H1 (cell line): ENCODE measurements around the gene SND1. TPM values are rescaled to one million over a fixed set of nuclear protein-coding genes. Genes with fewer than 3 reads are reported as not detected.

Experiments used
- CTCF ChIA-PET: fragments of 300-600 bp; sonication (Branson Sonifier 250); formaldehyde crosslinking; loops from one replicate; lab custom pipeline; 2021; ENCODE audit not compliant: partially characterized antibody; lab: Charles Lee
- POLR2A ChIA-PET: fragments of 300-600 bp; sonication (Branson Sonifier 250); formaldehyde crosslinking; loops from one replicate; lab custom pipeline; 2021; ENCODE audit warnings: inconsistent platforms; ENCODE audit not compliant: partially characterized antibody; lab: Charles Lee
- DNase-seq, 2 experiments: peaks; one replicate each; pipeline versions ENCODE4 v3.0.0 to v3.0.0-alpha.2; 2010 to 2022; ENCODE audit warnings: low spot score in 2 of 2, low read depth in 1 of 2, mixed read lengths in 1 of 2
- FAIRE-seq: peaks from 2 replicates; lab custom pipeline; 2011; peaks lifted over from hg19 to GRCh38; lab: Jason Lieb, UNC
- H2AFZ ChIP-seq: 2 replicates; pipeline ENCODE4 v1.8.1; 2012; ENCODE audit warnings: low read length, inconsistent platforms
- H2AK5ac ChIP-seq: 2 replicates; pipeline ENCODE4 v1.6.1; 2013; ENCODE audit warnings: low read depth, low read length
- H2BK120ac ChIP-seq: replicated peaks from 2 replicates; pipeline ENCODE3; 2013; ENCODE audit warnings: low read depth, low read length, inconsistent platforms
- H2BK12ac ChIP-seq: 2 replicates; pipeline ENCODE4 v1.6.1; 2013; ENCODE audit warnings: low read depth, low read length
- H2BK15ac ChIP-seq: 2 replicates; pipeline ENCODE4 v1.6.1; 2013; ENCODE audit warnings: low read length
- H2BK20ac ChIP-seq: 2 replicates; pipeline ENCODE4 v1.6.1; 2013; ENCODE audit warnings: low read length
- H2BK5ac ChIP-seq: 2 replicates; pipeline ENCODE4 v1.6.1; 2013; ENCODE audit warnings: low read depth, low read length
- H3K14ac ChIP-seq: 2 replicates; pipeline ENCODE4 v1.6.1; 2013; ENCODE audit warnings: inconsistent platforms; ENCODE audit not compliant: insufficient read length
- H3K18ac ChIP-seq: 2 replicates; pipeline ENCODE4 v1.6.1; 2013; ENCODE audit warnings: low read length; ENCODE audit errors: extremely low read depth
- H3K23ac ChIP-seq: 2 replicates; pipeline ENCODE4 v1.6.1; 2013; ENCODE audit warnings: inconsistent platforms; ENCODE audit not compliant: insufficient read length
- H3K23me2 ChIP-seq: 2 replicates; pipeline ENCODE4 v1.6.1; 2013; ENCODE audit warnings: low read depth, low read length
- H3K27ac ChIP-seq: 2 replicates; pipeline ENCODE4 v1.6.1; 2011; ENCODE audit warnings: low read depth, low read length, inconsistent platforms
- H3K27me3 ChIP-seq, 4 experiments: replicated peaks in 1 of 4; 1 replicate in 1 of 4; 2 replicates in 3 of 4; pipeline versions ENCODE4 v1.6.1 to v1.8.1; 2011 to 2013; ENCODE audit warnings: low read length in 3 of 4, mild to moderate bottlenecking in 3 of 4, inconsistent platforms in 2 of 4, mixed read lengths in 2 of 4, moderate library complexity in 1 of 4; ENCODE audit not compliant: control insufficient read depth in 3 of 4, insufficient read depth in 3 of 4; ENCODE audit errors: extremely low read depth in 1 of 4
- H3K36me3 ChIP-seq, 4 experiments: 2 replicates each; pipeline versions ENCODE4 v1.6.1 to v1.8.1; 2011 to 2013; ENCODE audit warnings: mild to moderate bottlenecking in 4 of 4, low read length in 3 of 4, moderate library complexity in 2 of 4, control low read depth in 1 of 4, inconsistent platforms in 1 of 4; ENCODE audit not compliant: insufficient read depth in 4 of 4, control insufficient read depth in 2 of 4
- H3K4ac ChIP-seq: replicated peaks from 2 replicates; pipeline ENCODE3; 2013; ENCODE audit warnings: low read length, low read depth, mixed read lengths, inconsistent platforms; ENCODE audit not compliant: insufficient read length
- H3K4me1 ChIP-seq, 4 experiments: replicated peaks in 1 of 4; 1 replicate in 1 of 4; 2 replicates in 3 of 4; pipeline versions ENCODE4 v1.6.1 to v1.8.1; 2011 to 2013; ENCODE audit warnings: low read length in 3 of 4, inconsistent platforms in 2 of 4, mixed read lengths in 1 of 4; ENCODE audit not compliant: insufficient read depth in 4 of 4, control insufficient read depth in 3 of 4
- H3K4me2 ChIP-seq, 2 experiments: 2 replicates each; pipeline versions ENCODE4 v1.6.1 to v1.8.1; 2011 to 2013; ENCODE audit warnings: low read depth in 2 of 2, low read length in 2 of 2, control low read depth in 1 of 2, inconsistent platforms in 1 of 2, mild to moderate bottlenecking in 1 of 2; ENCODE audit not compliant: insufficient read depth in 1 of 2
- H3K4me3 ChIP-seq, 4 experiments: fragments of 200-600, 300-600 bp in 1 of 4; sonication (generic), shearing (Covaris generic), sonication (Bioruptor Twin) in 1 of 4; 2 replicates each; pipeline versions ENCODE4 v1.5.1 to v1.8.1; 2011 to 2016; ENCODE audit warnings: low read length in 4 of 4, low read depth in 3 of 4, control low read depth in 2 of 4, inconsistent platforms in 2 of 4, mild to moderate bottlenecking in 2 of 4, mixed read lengths in 1 of 4, moderate library complexity in 1 of 4; ENCODE audit not compliant: insufficient read depth in 2 of 4; ENCODE audit errors: extremely low read depth in 1 of 4
- H3K56ac ChIP-seq: replicated peaks from 2 replicates; pipeline ENCODE3; 2013; ENCODE audit warnings: low read depth, mild to moderate bottlenecking, mixed read lengths, low read length, inconsistent platforms; ENCODE audit not compliant: insufficient read length
- H3K79me1 ChIP-seq: 2 replicates; pipeline ENCODE4 v1.6.1; 2013; ENCODE audit warnings: low read depth, low read length, control low read depth
- H3K79me2 ChIP-seq, 2 experiments: 2 replicates each; pipeline versions ENCODE4 v1.6.1 to v1.8.1; 2012 to 2013; ENCODE audit warnings: low read length in 2 of 2, mild to moderate bottlenecking in 2 of 2, inconsistent platforms in 1 of 2; ENCODE audit not compliant: insufficient read depth in 2 of 2, control insufficient read depth in 1 of 2
- H3K9ac ChIP-seq, 4 experiments: replicated peaks in 1 of 4; 1 replicate in 1 of 4; 2 replicates in 3 of 4; pipeline versions ENCODE4 v1.6.1 to v1.8.1; 2011 to 2013; ENCODE audit warnings: low read depth in 3 of 4, low read length in 3 of 4, control low read depth in 2 of 4, mild to moderate bottlenecking in 2 of 4, moderate library complexity in 2 of 4, inconsistent platforms in 1 of 4; ENCODE audit errors: extremely low read depth in 1 of 4
- H3K9me3 ChIP-seq, 2 experiments: 2 replicates each; pipeline versions ENCODE4 v1.6.1 to v1.8.1; 2012 to 2013; ENCODE audit warnings: mild to moderate bottlenecking in 2 of 2, moderate library complexity in 2 of 2, control low read depth in 1 of 2, inconsistent platforms in 1 of 2, low read depth in 1 of 2, low read length in 1 of 2, mixed read lengths in 1 of 2; ENCODE audit not compliant: insufficient read depth in 2 of 2
- H4K20me1 ChIP-seq, 2 experiments: replicated peaks in 1 of 2; 2 replicates each; pipeline versions ENCODE3 to v1.8.1; 2011 to 2013; ENCODE audit warnings: inconsistent platforms in 2 of 2, low read length in 2 of 2, mild to moderate bottlenecking in 1 of 2; ENCODE audit not compliant: insufficient read depth in 2 of 2, control insufficient read depth in 1 of 2
- H4K5ac ChIP-seq: 2 replicates; pipeline ENCODE4 v1.6.1; 2013; ENCODE audit warnings: low read length, low read depth, mixed read lengths, inconsistent platforms; ENCODE audit not compliant: insufficient read length
- H4K8ac ChIP-seq: 2 replicates; pipeline ENCODE4 v1.8.0; 2013; ENCODE audit warnings: mild to moderate bottlenecking, moderate library complexity, low read length, inconsistent platforms; ENCODE audit not compliant: insufficient read depth; ENCODE audit errors: extremely low read depth
- H4K91ac ChIP-seq: replicated peaks from 2 replicates; pipeline ENCODE3; 2013; ENCODE audit warnings: low read length, mixed read lengths, inconsistent platforms; ENCODE audit not compliant: insufficient read length
- CTBP2 ChIP-seq: IDR thresholded peaks from 2 replicates; pipeline ENCODE4 v1.7.0; 2011; ENCODE audit warnings: borderline replicate concordance, mild to moderate bottlenecking, moderate library complexity, mixed read lengths, low read length; ENCODE audit not compliant: insufficient read depth, insufficient read length
- CTCF ChIP-seq, 3 experiments: IDR thresholded peaks; 1 replicate in 2 of 3; 2 replicates in 1 of 3; pipeline versions ENCODE4 v1.5.1 to v1.6.1; 2011; ENCODE audit warnings: low read length in 3 of 3, mild to moderate bottlenecking in 3 of 3, inconsistent platforms in 2 of 3, low read depth in 1 of 3, moderate library complexity in 1 of 3; ENCODE audit not compliant: insufficient read depth in 1 of 3; ENCODE audit errors: control extremely low read depth in 1 of 3
- MAFK ChIP-seq: IDR thresholded peaks from 2 replicates; pipeline ENCODE4 v1.6.1; 2012; ENCODE audit warnings: low read depth, mild to moderate bottlenecking, improper control_type of control experiment, low read length
- MAX ChIP-seq: IDR thresholded peaks from 2 replicates; pipeline ENCODE4 v1.6.1; 2012; ENCODE audit warnings: inconsistent platforms
- PHF8 ChIP-seq: fragments of 200-600 bp; sonication (generic); conservative IDR thresholded peaks from 2 replicates; pipeline ENCODE4 v1.7.1; 2012; ENCODE audit warnings: low read depth, mild to moderate bottlenecking, inconsistent platforms, low read length, moderate library complexity
- POLR2A ChIP-seq, 2 experiments: IDR thresholded peaks; 1 replicate in 1 of 2; 2 replicates in 1 of 2; pipeline ENCODE4 v1.6.1; 2011; ENCODE audit warnings: low read depth in 2 of 2, low read length in 2 of 2, mild to moderate bottlenecking in 2 of 2; ENCODE audit errors: control extremely low read depth in 1 of 2
- SIX5 ChIP-seq: IDR thresholded peaks from 2 replicates; pipeline ENCODE4 v1.6.1; 2011; ENCODE audit warnings: mild to moderate bottlenecking, low read depth, low read length
- SP1 ChIP-seq: IDR thresholded peaks from 2 replicates; pipeline ENCODE4 v1.6.1; 2011; ENCODE audit warnings: low read depth, low read length
- WGBS, 2 experiments: shearing (Covaris generic) in 1 of 2; methylation state at CpG; one replicate each; pipeline versions ENCODE4 v1.1.6 to v1.1.7; 2013 to 2015; ENCODE audit warnings: low lambda C conversion rate in 2 of 2, mixed read lengths in 2 of 2, inconsistent platforms in 1 of 2, low coverage in 1 of 2, missing lambda C conversion rate in 1 of 2; ENCODE audit not compliant: insufficient replicate concordance in 2 of 2, insufficient coverage in 1 of 2, insufficient read length in 1 of 2; ENCODE audit errors: extremely low coverage in 1 of 2, missing lambda C conversion rate in 1 of 2; 5-methylcytosine and 5-hydroxymethylcytosine counted together
- polyA plus RNA-seq, 7 experiments: library from polyadenylated mRNA; depleted of rRNA in 3 of 7; stranded (reverse) in 5 of 7; unstranded in 2 of 7; fragments of >200 nt in 5 of 7; fragments of 200-250 nt in 2 of 7; gene quantifications; 1 replicate in 5 of 7; 2 replicates in 1 of 7; 4 replicates in 1 of 7; pipeline versions ENCODE4 v1.2.1 to v1.2.3, GENCODE V29; 2011 to 2013; ENCODE audit warnings: missing spikeins in 2 of 7, mixed read lengths in 2 of 7
- total RNA-seq: library from RNA; stranded (reverse); fragmentation: NEBNext Ultra II Directional; extraction: Animal tissue kit (Norgen Biotek cat#: 25700); gene quantifications from 2 replicates; pipeline ENCODE4 v1.2.1, GENCODE V29; 2021

Gene SND1
- total and polyA plus RNA-seq, 2 of the 8 experiments (the other 6 are each of a cell fraction or from before 2014, with no cell fraction given): 122 to 290 TPM

GRCh38 chr7:127816354-127817190 lies 164.6 kb downstream of the SND1 start:
- Histone ChIP-seq H3K56ac (no peak overlapping the region), H3K4me1 (peaks cover 1 to 21% (median 12%) of the 10 kb centered on the region in 4 experiments; a peak in 4 of 7 replicates), H4K20me1 (peaks cover 16 to 21% of the 10 kb centered on the region in 2 experiments), H4K8ac (no peak overlapping the region), H3K27me3 (no peaks in the 10 kb centered on the region), H2BK15ac (no peak overlapping the region), H2BK12ac (no peak overlapping the region), H3K79me2 (peaks cover 0 to 85% of the 10 kb centered on the region in 2 experiments; a peak in 3 of 4 replicates), H3K23me2 (no peaks in the 10 kb centered on the region), H4K91ac (no peak overlapping the region), H2BK5ac (no peak overlapping the region), H3K9ac (no peak overlapping the region), H2BK120ac (no peak overlapping the region), H3K36me3 (no peaks in the 10 kb centered on the region), H3K9me3 (no peaks in the 10 kb centered on the region), H3K23ac (no peak overlapping the region), H3K18ac (no peak overlapping the region), H3K27ac (no peak overlapping the region), H2AFZ (no peak overlapping the region), H4K5ac (no peak overlapping the region), H3K4ac (no peak overlapping the region), H3K79me1 (peaks cover 4% of the 10 kb centered on the region; the same call in 1 of the 2 replicates), H2AK5ac (no peak overlapping the region), H3K14ac (no peak overlapping the region), H2BK20ac (no peak overlapping the region), H3K4me2 (no peak overlapping the region), H3K4me3 (no peak overlapping the region)
- 92% methylated on average over 5 of the region's 5 CpGs; no CpG with 5 or more reads in 1 of the 2 experiments for WGBS, 2 experiments
- ChIA-PET POLR2A (interaction anchor here (0.7 to 1.2 kb wide), 4 partner anchors 8 to 287 kb away, joined by 3 to 4 read pairs (median 3); no protein-coding TSS in a partner anchor), CTCF (interaction anchor here (0.6 to 1.6 kb wide), 6 partner anchors 8 to 270 kb away, joined by 3 to 9 read pairs (median 4); no protein-coding TSS in a partner anchor)
- FAIRE-seq (no peak), DNase-seq (no peak)
- TF ChIP-seq MAX: no peak
- no peak for TF ChIP-seq SIX5
- TF ChIP-seq PHF8: no peak
- TF ChIP-seq POLR2A (IDR thresholded peaks at IDR 0.05; ENCODE audit: control extremely low read depth in 1 of 2, low read depth in 2 of 2, low read length in 2 of 2): no peak
- TF ChIP-seq SP1: no peak
- no peak for TF ChIP-seq MAFK
- no peak for TF ChIP-seq CTCF (IDR thresholded peaks at IDR 0.05; ENCODE audit: control extremely low read depth in 1 of 3, insufficient read depth in 1 of 3, low read depth in 1 of 3, low read length in 3 of 3)
- no peak for TF ChIP-seq CTBP2
